ENCODE measurements around the gene INSL3. TPM values are rescaled to one million over a fixed set of nuclear protein-coding genes. Genes with fewer than 3 reads are reported as not detected.

INSL3 gene
- total RNA-seq, 2 donors from 2014 or later, result not detected

GRCh38 chr19:17854061-17854460, 32.7 kb upstream of the INSL3 start:
- DNase-seq (ENCODE audit: low spot score), result no peak
- TF ChIP-seq CTCF (IDR thresholded peaks at IDR 0.05), result no peak
- Histone ChIP-seq H3K27me3 (replicated peaks; ENCODE audit: insufficient read depth) (no peaks in the 10 kb centered on the region), H3K36me3 (no peaks in the 10 kb centered on the region), H3K9me3 (no peaks in the 10 kb centered on the region), H3K4me3 (no peak overlapping the region), H3K27ac (no peak overlapping the region), H3K4me1 (ENCODE audit: control insufficient read depth in 1 of 2, low read depth in 2 of 2) (peaks cover 0 to 2% of the 10 kb centered on the region in 2 donors)
- ATAC-seq (ENCODE audit: insufficient number of reproducible peaks, low FRiP score, low read depth), result no peak

- ATAC-seq (ENCODE audit: insufficient number of reproducible peaks, low FRiP score, low read depth), result no peak
- peak overlapping the region in 1 of 2 donors; percentile 60 for H3K27ac ChIP-seq
Observed at GRCh38 chr19:17848595-17849292, 27.4 kb upstream of the INSL3 start.

GRCh38 chr19:17847538-17848366, 26.4 kb upstream of the INSL3 start, which contains the start of gene JAK3:
JAK3 (minus strand) TSS chr19:17847982; CDS start chr19:17844417, 3,565 bp downstream.
- no peaks in the 10 kb centered on the region for H3K4me1 ChIP-seq (ENCODE audit: control insufficient read depth in 1 of 2, low read depth in 2 of 2)
- no peak for DNase-seq (ENCODE audit: low spot score)

More at GRCh38 chr19:17848595-17849292, 27.4 kb upstream of the INSL3 start:
- Histone ChIP-seq H3K27me3 (replicated peaks; ENCODE audit: insufficient read depth) (no peaks in the 10 kb centered on the region), H3K4me3 (no peak overlapping the region), H3K36me3 (no peaks in the 10 kb centered on the region), H3K4me1 (ENCODE audit: control insufficient read depth in 1 of 2, low read depth in 2 of 2) (no peaks in the 10 kb centered on the region), H3K9me3 (no peaks in the 10 kb centered on the region)
- DNase-seq (ENCODE audit: low spot score), result no peak
- no peak for TF ChIP-seq CTCF (IDR thresholded peaks at IDR 0.05)

GRCh38 chr19:17846146-17846545, 24.8 kb upstream of the INSL3 start:
- H3K27me3 ChIP-seq (replicated peaks; ENCODE audit: insufficient read depth), result no peaks in the 10 kb centered on the region
- peak overlapping the region; percentile 9 for H3K4me3 ChIP-seq
- no peak overlapping the region for H3K27ac ChIP-seq
- H3K9me3 ChIP-seq, result no peaks in the 10 kb centered on the region
- TF ChIP-seq CTCF (IDR thresholded peaks at IDR 0.05), result no peak
- no peaks in the 10 kb centered on the region for H3K36me3 ChIP-seq
- ATAC-seq (ENCODE audit: insufficient number of reproducible peaks, low FRiP score, low read depth), result no peak
- H3K4me1 ChIP-seq (ENCODE audit: control insufficient read depth in 1 of 2, low read depth in 2 of 2), result peaks cover 0 to 12% of the 10 kb centered on the region in 2 donors
- DNase-seq (ENCODE audit: low spot score), result no peak

More at GRCh38 chr19:17847538-17848366, 26.4 kb upstream of the INSL3 start, which contains the start of gene JAK3:
- TF ChIP-seq CTCF (IDR thresholded peaks at IDR 0.05), result no peak
- H3K9me3 ChIP-seq, result no peaks in the 10 kb centered on the region
- peak within 1 kb of the TSS; percentile 72 for H3K4me3 ChIP-seq
- H3K36me3 ChIP-seq, result no peaks in the 10 kb centered on the region
- no peak for ATAC-seq (ENCODE audit: insufficient number of reproducible peaks, low FRiP score, low read depth)
- no peaks in the 10 kb centered on the region for H3K27me3 ChIP-seq (replicated peaks; ENCODE audit: insufficient read depth)
- peak within 1 kb of the TSS in 1 of 2 donors; percentile 60 for H3K27ac ChIP-seq

- Histone ChIP-seq H3K27ac (no peak overlapping the region), H3K36me3 (no peaks in the 10 kb centered on the region), H3K4me3 (no peak overlapping the region), H3K9me3 (no peaks in the 10 kb centered on the region), H3K4me1 (ENCODE audit: control insufficient read depth in 1 of 2, low read depth in 2 of 2) (peaks cover 0 to 12% of the 10 kb centered on the region in 2 donors), H3K27me3 (replicated peaks; ENCODE audit: insufficient read depth) (no peaks in the 10 kb centered on the region)
- ATAC-seq (ENCODE audit: insufficient number of reproducible peaks, low FRiP score, low read depth), result no peak
- DNase-seq (ENCODE audit: low spot score), result no peak
- TF ChIP-seq CTCF (IDR thresholded peaks at IDR 0.05), result no peak
Observed at GRCh38 chr19:17843908-17844490, 22.7 kb upstream of the INSL3 start.

All from thoracic aorta (tissue), 2 donors.